ENCODE measurements around the gene SYNPR.

- TF ChIP-seq CTCF (IDR thresholded peaks at IDR 0.05; ENCODE audit: low read depth, low read length, poor library complexity, severe bottlenecking): no peak
- no peak for TF ChIP-seq EZH2phosphoT487 (IDR thresholded peaks at IDR 0.05; ENCODE audit: borderline replicate concordance, low read length)
Observed at GRCh38 chr3:63578858-63579257, 300.8 kb downstream of the SYNPR start.
